MCF 10A (cell line): ENCODE measurements around the gene PDE1C. TPM values are rescaled to one million over a fixed set of nuclear protein-coding genes. Genes with fewer than 3 reads are reported as not detected.

Experiments
- BruUV-seq: library from RNA; stranded (reverse); fragments of 400-500 nt; replicated peaks from 2 replicates; lab custom pipeline; 2021; lab: Mats Ljungman, UMichigan
- CTCF ChIA-PET: fragments of 300-600 bp; sonication (Branson Sonifier 250); formaldehyde crosslinking; extraction: SDS; loops from one replicate; lab custom pipeline; 2021; ENCODE audit warnings: antibody characterized with exemption, inconsistent platforms; lab: Yijun Ruan, JAX
- POLR2A ChIA-PET: fragments of 300-600, 350-650 bp; sonication (Branson Sonifier 250); formaldehyde crosslinking; extraction: SDS; loops from one replicate; lab custom pipeline; 2020; ENCODE audit warnings: antibody characterized with exemption, inconsistent platforms; lab: Yijun Ruan, JAX
- DNase-seq: peaks from one replicate; pipeline ENCODE4 v3.0.0-alpha.2; 2018; ENCODE audit not compliant: unreplicated experiment
- H3K27ac Mint-ChIP-seq: one replicate; pipeline ENCODE4 v1.8.0; 2022; ENCODE audit warnings: mild to moderate bottlenecking, low read depth, mixed read lengths; ENCODE audit not compliant: unreplicated experiment
- H3K27me3 Mint-ChIP-seq: one replicate; pipeline ENCODE4 v1.8.0; 2022; ENCODE audit warnings: mixed read lengths; ENCODE audit not compliant: insufficient read depth, unreplicated experiment
- H3K36me3 Mint-ChIP-seq: one replicate; pipeline ENCODE4 v1.8.0; 2022; ENCODE audit warnings: mild to moderate bottlenecking, moderate library complexity, mixed read lengths; ENCODE audit not compliant: insufficient read depth, unreplicated experiment
- H3K4me1 Mint-ChIP-seq: one replicate; pipeline ENCODE4 v1.8.0; 2022; ENCODE audit warnings: mixed read lengths; ENCODE audit not compliant: insufficient read depth, unreplicated experiment
- H3K4me3 Mint-ChIP-seq: one replicate; pipeline ENCODE4 v1.8.0; 2022; ENCODE audit warnings: mild to moderate bottlenecking, moderate library complexity, mixed read lengths; ENCODE audit not compliant: unreplicated experiment
- H3K9me3 Mint-ChIP-seq: one replicate; pipeline ENCODE4 v1.8.0; 2022; ENCODE audit warnings: mixed read lengths; ENCODE audit not compliant: unreplicated experiment
- intact Hi-C: fragments of 100-400 bp; cut with micrococcal nuclease; formaldehyde crosslinking; loops from 2 replicates; pipeline ENCODE4 v1.14.1; 2022
- total RNA-seq: library from RNA; stranded (reverse); gene quantifications from 2 replicates; pipeline ENCODE4 v1.2.3, GENCODE V29; 2022
- TF ChIP-seq, protein P1 (sequence below): fragments of 200-600 bp; IDR thresholded peaks from one replicate; pipeline ENCODE4 v1.8.0; 2022; ENCODE audit warnings: antibody characterized with exemption, mild to moderate bottlenecking; ENCODE audit not compliant: unreplicated experiment

The PDE1C gene
- total RNA-seq, 1 experiment from 2014 or later, result 0.14 TPM

DNA sequence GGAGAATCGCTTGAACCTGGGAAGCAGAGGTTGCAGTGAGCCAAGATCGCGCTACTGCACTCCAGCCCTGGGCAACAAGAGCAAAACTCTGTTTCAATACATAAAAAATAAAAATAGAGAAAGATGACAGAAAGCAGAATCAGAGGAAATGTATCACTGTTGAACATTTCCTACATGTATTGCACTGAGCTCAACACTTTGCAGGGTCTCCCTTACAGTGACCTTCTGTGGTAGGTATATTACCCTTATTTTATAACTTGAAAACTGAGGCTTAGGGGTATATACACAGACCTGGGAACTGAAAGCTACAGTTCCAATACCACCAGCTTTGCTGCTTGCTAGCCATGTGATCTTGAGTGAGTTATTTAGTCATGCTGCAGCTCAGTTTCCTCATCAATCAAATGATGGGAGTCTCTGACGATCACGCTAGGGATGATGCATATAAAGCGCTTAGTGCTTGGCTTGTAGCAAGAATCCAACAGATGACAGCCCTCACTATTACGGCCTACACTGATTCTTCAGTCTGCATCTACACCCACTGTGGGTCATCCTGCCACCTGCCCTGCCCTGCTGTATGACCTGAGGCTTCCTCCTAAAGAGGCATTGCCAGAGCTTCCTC lies 99.0 kb downstream of the PDE1C start:
- H3K4me3 Mint-ChIP-seq, result no peak overlapping the region
- CTCF ChIA-PET, result interaction anchor here (0.7 kb wide), 1 partner anchor 477 kb away, joined by 3 read pairs; no protein-coding TSS in a partner anchor
- no peak overlapping the region for H3K27ac Mint-ChIP-seq
- no peaks in the 10 kb centered on the region for H3K4me1 Mint-ChIP-seq
- POLR2A ChIA-PET, result no interaction called here
- TF ChIP-seq, protein P1, sequence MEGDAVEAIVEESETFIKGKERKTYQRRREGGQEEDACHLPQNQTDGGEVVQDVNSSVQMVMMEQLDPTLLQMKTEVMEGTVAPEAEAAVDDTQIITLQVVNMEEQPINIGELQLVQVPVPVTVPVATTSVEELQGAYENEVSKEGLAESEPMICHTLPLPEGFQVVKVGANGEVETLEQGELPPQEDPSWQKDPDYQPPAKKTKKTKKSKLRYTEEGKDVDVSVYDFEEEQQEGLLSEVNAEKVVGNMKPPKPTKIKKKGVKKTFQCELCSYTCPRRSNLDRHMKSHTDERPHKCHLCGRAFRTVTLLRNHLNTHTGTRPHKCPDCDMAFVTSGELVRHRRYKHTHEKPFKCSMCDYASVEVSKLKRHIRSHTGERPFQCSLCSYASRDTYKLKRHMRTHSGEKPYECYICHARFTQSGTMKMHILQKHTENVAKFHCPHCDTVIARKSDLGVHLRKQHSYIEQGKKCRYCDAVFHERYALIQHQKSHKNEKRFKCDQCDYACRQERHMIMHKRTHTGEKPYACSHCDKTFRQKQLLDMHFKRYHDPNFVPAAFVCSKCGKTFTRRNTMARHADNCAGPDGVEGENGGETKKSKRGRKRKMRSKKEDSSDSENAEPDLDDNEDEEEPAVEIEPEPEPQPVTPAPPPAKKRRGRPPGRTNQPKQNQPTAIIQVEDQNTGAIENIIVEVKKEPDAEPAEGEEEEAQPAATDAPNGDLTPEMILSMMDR, result no peak
- no peak for DNase-seq
- peaks cover 9% of the 10 kb centered on the region for H3K9me3 Mint-ChIP-seq
- H3K36me3 Mint-ChIP-seq, result no peaks in the 10 kb centered on the region
- BruUV-seq, result no TSS peak
- intact Hi-C loops, result no loop called here
- no peaks in the 10 kb centered on the region for H3K27me3 Mint-ChIP-seq

DNA sequence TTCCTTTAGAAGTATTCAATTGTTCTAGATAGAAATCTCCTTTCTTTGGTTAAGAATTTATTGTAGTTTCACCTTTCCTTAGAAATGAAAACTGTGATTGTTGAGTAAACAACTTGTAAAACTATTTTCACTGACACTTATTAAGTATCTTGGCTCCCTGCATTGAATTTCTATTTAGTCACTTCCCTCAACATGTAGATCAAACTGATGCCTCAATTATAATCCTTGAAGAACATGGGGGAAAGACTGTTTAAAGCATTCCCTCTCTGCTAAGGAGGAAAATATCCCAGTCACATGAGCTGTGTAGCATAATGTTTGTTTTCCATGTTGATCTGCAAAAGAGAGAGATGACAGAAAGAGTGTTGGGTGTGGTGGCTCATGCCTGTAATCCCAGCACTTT lies 99.7 kb downstream of the PDE1C start:
- Mint-ChIP-seq H3K27me3 (no peaks in the 10 kb centered on the region), H3K9me3 (peaks cover 12% of the 10 kb centered on the region), H3K4me3 (no peak overlapping the region), H3K36me3 (no peaks in the 10 kb centered on the region), H3K27ac (no peak overlapping the region), H3K4me1 (no peaks in the 10 kb centered on the region)
- no TSS peak for BruUV-seq
- no peak for DNase-seq
- POLR2A ChIA-PET, result no interaction called here
- TF ChIP-seq, protein P1, result no peak
- intact Hi-C loops, result no loop called here
- CTCF ChIA-PET, result no interaction called here

DNA sequence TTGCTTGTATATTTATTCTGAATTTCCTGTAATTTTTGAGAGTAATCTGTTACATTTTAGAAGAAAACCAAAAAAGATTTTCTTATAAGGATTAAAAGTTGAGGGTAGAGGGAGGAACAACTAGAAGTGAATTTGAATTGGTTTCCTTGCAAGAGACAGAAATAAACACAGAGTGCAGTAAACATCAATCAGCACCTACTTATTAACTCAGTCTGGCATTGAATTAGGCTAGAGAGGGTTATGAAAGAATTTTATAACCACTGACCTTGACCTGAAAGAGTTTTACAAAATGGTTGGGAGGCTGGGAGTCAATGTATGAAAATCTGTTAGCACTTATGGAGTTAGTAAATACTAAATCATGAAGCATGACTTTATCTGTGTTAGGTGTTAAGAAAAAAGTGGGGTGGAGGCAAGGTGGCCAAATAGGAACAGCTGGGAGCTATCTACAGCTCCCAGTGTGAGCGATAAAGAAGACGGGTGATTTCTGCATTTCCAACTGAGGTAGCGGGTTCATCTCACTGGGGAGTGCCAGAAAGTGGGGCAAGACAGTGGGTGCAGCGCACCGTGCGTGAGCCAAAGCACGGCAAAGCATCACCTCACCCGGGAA lies 106.5 kb downstream of the PDE1C start:
- BruUV-seq, result no TSS peak
- H3K27me3 Mint-ChIP-seq, result no peaks in the 10 kb centered on the region
- no peak overlapping the region for H3K4me3 Mint-ChIP-seq
- no peaks in the 10 kb centered on the region for H3K4me1 Mint-ChIP-seq
- peaks cover 19% of the 10 kb centered on the region for H3K9me3 Mint-ChIP-seq
- CTCF ChIA-PET, result no interaction called here
- TF ChIP-seq, protein P1, result no peak
- H3K27ac Mint-ChIP-seq, result no peak overlapping the region
- no peak for DNase-seq
- intact Hi-C loops, result no loop called here
- POLR2A ChIA-PET, result no interaction called here
- H3K36me3 Mint-ChIP-seq, result no peaks in the 10 kb centered on the region

GRCh38 chr7:31962246-31962645 lies 108.0 kb downstream of the PDE1C start:
- DNase-seq, result no peak
- H3K9me3 Mint-ChIP-seq, result peaks cover 18% of the 10 kb centered on the region
- H3K4me3 Mint-ChIP-seq, result no peak overlapping the region
- peaks cover 6% of the 10 kb centered on the region for H3K4me1 Mint-ChIP-seq
- H3K27me3 Mint-ChIP-seq, result no peaks in the 10 kb centered on the region
- no TSS peak for BruUV-seq
- H3K27ac Mint-ChIP-seq, result no peak overlapping the region
- H3K36me3 Mint-ChIP-seq, result no peaks in the 10 kb centered on the region
- intact Hi-C loops, result no loop called here
- TF ChIP-seq, protein P1, result no peak
- CTCF ChIA-PET, result no interaction called here
- POLR2A ChIA-PET, result no interaction called here
